HG03342 (cell line): ENCODE data around the gene CELF1.

Experiments used
- ATAC-seq: cut with Tn5 transposase; IDR thresholded peaks from one replicate; pipeline ENCODE4 v1.9.1; 2021; ENCODE audit warnings: mild to moderate bottlenecking, moderate library complexity; ENCODE audit not compliant: unreplicated experiment

The CELF1 gene

GRCh38 chr11:47511917-47512316 lies 41.0 kb downstream of the CELF1 start:
- ATAC-seq: no peak

- ATAC-seq: no peak
Observed at GRCh38 chr11:47510209-47510608, 42.7 kb downstream of the CELF1 start.

GRCh38 chr11:47509077-47509536 lies 43.8 kb downstream of the CELF1 start:
- ATAC-seq: peak; percentile 46

- ATAC-seq: no peak
Observed at GRCh38 chr11:47508240-47508957, 44.5 kb downstream of the CELF1 start.

GRCh38 chr11:47507563-47508239 lies 45.2 kb downstream of the CELF1 start:
- ATAC-seq: no peak

GRCh38 chr11:47506795-47507562 lies 46.0 kb downstream of the CELF1 start:
- no peak for ATAC-seq

GRCh38 chr11:47506373-47506772 lies 46.6 kb downstream of the CELF1 start:
- ATAC-seq: no peak

GRCh38 chr11:47504910-47505309 lies 48.0 kb downstream of the CELF1 start:
- ATAC-seq: no peak

- ATAC-seq: no peak
Observed at GRCh38 chr11:47503227-47503626, 49.7 kb downstream of the CELF1 start.

GRCh38 chr11:47502767-47503166 lies 50.2 kb downstream of the CELF1 start:
- ATAC-seq: no peak

GRCh38 chr11:47501101-47501500 lies 51.8 kb downstream of the CELF1 start:
- no peak for ATAC-seq

GRCh38 chr11:47500121-47500520 lies 52.8 kb downstream of the CELF1 start:
- no peak for ATAC-seq

GRCh38 chr11:47499614-47500013 lies 53.3 kb downstream of the CELF1 start:
- ATAC-seq: no peak

- ATAC-seq: no peak
Observed at GRCh38 chr11:47499161-47499560, 53.8 kb downstream of the CELF1 start.

- ATAC-seq: no peak
Observed at GRCh38 chr11:47498584-47499152, 54.3 kb downstream of the CELF1 start.

- no peak for ATAC-seq
Observed at GRCh38 chr11:47498149-47498548, 54.8 kb downstream of the CELF1 start.

GRCh38 chr11:47496808-47497207 lies 56.1 kb downstream of the CELF1 start:
- ATAC-seq: no peak

GRCh38 chr11:47495856-47496217 lies 57.1 kb downstream of the CELF1 start:
- no peak for ATAC-seq

- ATAC-seq: no peak
Observed at GRCh38 chr11:47495011-47495855, 57.7 kb downstream of the CELF1 start.

GRCh38 chr11:47489395-47489755 lies 63.6 kb downstream of the CELF1 start:
- ATAC-seq: no peak
